Activated T-cell treated with anti-CD3 and anti-CD28 coated beads, Interleukin-2, amount 50 U/mL, for 48 hours (primary cell): ENCODE measurements around the gene JCAD.
A peak's percentile ranks its signal among the peaks of the same experiment; 100 is the strongest.
"Not testable (repeated sequence)": the region's sequence is repeated elsewhere in the genome, so short reads cannot be mapped to it uniquely, and the experiment has no call there.

ENCODE experiments used
- DNase-seq, 2 experiments: peaks; one replicate each; pipeline ENCODE4 v3.0.0-alpha.2; 2020

The JCAD gene

GRCh38 chr10:30022590-30022989 lies 36.8 kb downstream of the JCAD start:
- no peak for DNase-seq

- no peak for DNase-seq
These were observed 39.9 kb downstream of the JCAD start for GRCh38 chr10:30019468-30019867.

- DNase-seq = no peak
These were observed 40.9 kb downstream of the JCAD start for GRCh38 chr10:30018496-30018895.

- DNase-seq = no peak
These were observed 41.4 kb downstream of the JCAD start for GRCh38 chr10:30017966-30018365.

GRCh38 chr10:30017556-30017955 lies 41.8 kb downstream of the JCAD start:
- no peak for DNase-seq

- no peak for DNase-seq
These were observed 44.9 kb downstream of the JCAD start for GRCh38 chr10:30014511-30014910.

- no peak for DNase-seq
These were observed 45.6 kb downstream of the JCAD start for GRCh38 chr10:30013757-30014156.

- no peak for DNase-seq
These were observed 47.3 kb downstream of the JCAD start for GRCh38 chr10:30011956-30012647.

GRCh38 chr10:30011396-30011795 lies 48.0 kb downstream of the JCAD start:
- no peak for DNase-seq

- DNase-seq = no peak
These were observed 52.0 kb downstream of the JCAD start for GRCh38 chr10:30007406-30007805.

GRCh38 chr10:30006410-30006809 lies 53.0 kb downstream of the JCAD start:
- DNase-seq = no peak

- not testable (repeated sequence) for DNase-seq
These were observed 54.3 kb downstream of the JCAD start for GRCh38 chr10:30005116-30005515.

GRCh38 chr10:30002426-30003266 lies 56.7 kb downstream of the JCAD start:
- peak; percentile 75 to 78 for DNase-seq

GRCh38 chr10:30000802-30001571 lies 58.4 kb downstream of the JCAD start:
- no peak for DNase-seq

- peak; percentile 80 to 84 for DNase-seq
These were observed 61.1 kb downstream of the JCAD start for GRCh38 chr10:29998142-29998808.

GRCh38 chr10:29994811-29995210 lies 64.6 kb downstream of the JCAD start:
- no peak for DNase-seq

- DNase-seq = no peak
These were observed 66.0 kb downstream of the JCAD start for GRCh38 chr10:29993319-29993915.

GRCh38 chr10:29992914-29993313 lies 66.5 kb downstream of the JCAD start:
- DNase-seq = no peak

GRCh38 chr10:29991382-29991781 lies 68.0 kb downstream of the JCAD start:
- DNase-seq = no peak

GRCh38 chr10:29987471-29987870 lies 71.9 kb downstream of the JCAD start:
- no peak for DNase-seq

- no peak for DNase-seq
These were observed 76.3 kb downstream of the JCAD start for GRCh38 chr10:29982997-29983648.

- no peak for DNase-seq
These were observed 77.9 kb downstream of the JCAD start for GRCh38 chr10:29981510-29981909.
